HCT116 (cell line): Measurements from ENCODE around the gene PTGR3.

Experiments used
- ATF3 ChIP-seq: IDR thresholded peaks from 2 replicates; pipeline ENCODE4 v1.6.1; 2012
- EZH2 ChIP-seq: fragments of 200-600 bp; sonication (generic); IDR thresholded peaks from 2 replicates; pipeline ENCODE4 v1.6.1; 2017; ENCODE audit warnings: antibody characterized with exemption, mixed run types
- EZH2phosphoT487 ChIP-seq: fragments of 200-600 bp; IDR thresholded peaks from 2 replicates; pipeline ENCODE4 v1.6.1; 2018; ENCODE audit warnings: antibody characterized with exemption, borderline replicate concordance
- FOSL1 ChIP-seq: IDR thresholded peaks from 2 replicates; pipeline ENCODE4 v1.6.1; 2012; ENCODE audit warnings: low read depth
- JUND ChIP-seq: IDR thresholded peaks from 2 replicates; pipeline ENCODE4 v1.6.1; 2012
- POLR2A ChIP-seq: IDR thresholded peaks from 2 replicates; pipeline ENCODE4 v1.7.0; 2011; ENCODE audit warnings: borderline replicate concordance; ENCODE audit not compliant: insufficient read depth, insufficient read length; ENCODE audit errors: extremely low read depth
- RAD21 ChIP-seq: IDR thresholded peaks from 2 replicates; pipeline ENCODE4 v1.6.1; 2012; ENCODE audit warnings: low read depth, mild to moderate bottlenecking
- REST ChIP-seq: IDR thresholded peaks from 2 replicates; pipeline ENCODE4 v1.6.1; 2012; ENCODE audit warnings: low read depth
- SP1 ChIP-seq: IDR thresholded peaks from 2 replicates; pipeline ENCODE4 v1.6.1; 2012; ENCODE audit warnings: low read depth
- ZBTB33 ChIP-seq: IDR thresholded peaks from 2 replicates; pipeline ENCODE4 v1.6.1; 2011; ENCODE audit warnings: mild to moderate bottlenecking, low read length, moderate library complexity; ENCODE audit not compliant: insufficient replicate concordance; ENCODE audit errors: extremely low read depth
- ZNF274 ChIP-seq: fragments of 200-500 bp; sonication (Bioruptor generic); IDR thresholded peaks from 2 replicates; pipeline ENCODE4 v1.6.1; 2014; ENCODE audit warnings: mild to moderate bottlenecking, low read depth, low read length, inconsistent platforms
- TF ChIP-seq, protein P1 (sequence below), 3 experiments: fragments of 200-600 bp in 1 of 3; sonication (generic) in 1 of 3; IDR thresholded peaks in 2 of 3; conservative IDR thresholded peaks in 1 of 3; 2 replicates each; pipeline ENCODE4 v1.5.1; 2012 to 2017; ENCODE audit warnings: low read depth in 2 of 3, low read length in 2 of 3, antibody characterized with exemption in 1 of 3, borderline replicate concordance in 1 of 3, control low read depth in 1 of 3, mild to moderate bottlenecking in 1 of 3, mixed read lengths in 1 of 3, mixed run types in 1 of 3, moderate library complexity in 1 of 3; ENCODE audit not compliant: insufficient read depth in 1 of 3
- TF ChIP-seq, protein P2 (sequence below): IDR thresholded peaks from 2 replicates; pipeline ENCODE4 v1.6.1; 2012

GRCh38 chr18:75207310-75208154, 1.4 kb downstream of the PTGR3 start:
- TF ChIP-seq FOSL1 (no peak), EZH2 (no peak), JUND (no peak), SP1 (no peak), RAD21 (no peak), POLR2A (no peak), REST (no peak), ZNF274 (no peak), EZH2phosphoT487 (no peak), ZBTB33 (no peak), ATF3 (no peak)
- TF ChIP-seq, protein P1, sequence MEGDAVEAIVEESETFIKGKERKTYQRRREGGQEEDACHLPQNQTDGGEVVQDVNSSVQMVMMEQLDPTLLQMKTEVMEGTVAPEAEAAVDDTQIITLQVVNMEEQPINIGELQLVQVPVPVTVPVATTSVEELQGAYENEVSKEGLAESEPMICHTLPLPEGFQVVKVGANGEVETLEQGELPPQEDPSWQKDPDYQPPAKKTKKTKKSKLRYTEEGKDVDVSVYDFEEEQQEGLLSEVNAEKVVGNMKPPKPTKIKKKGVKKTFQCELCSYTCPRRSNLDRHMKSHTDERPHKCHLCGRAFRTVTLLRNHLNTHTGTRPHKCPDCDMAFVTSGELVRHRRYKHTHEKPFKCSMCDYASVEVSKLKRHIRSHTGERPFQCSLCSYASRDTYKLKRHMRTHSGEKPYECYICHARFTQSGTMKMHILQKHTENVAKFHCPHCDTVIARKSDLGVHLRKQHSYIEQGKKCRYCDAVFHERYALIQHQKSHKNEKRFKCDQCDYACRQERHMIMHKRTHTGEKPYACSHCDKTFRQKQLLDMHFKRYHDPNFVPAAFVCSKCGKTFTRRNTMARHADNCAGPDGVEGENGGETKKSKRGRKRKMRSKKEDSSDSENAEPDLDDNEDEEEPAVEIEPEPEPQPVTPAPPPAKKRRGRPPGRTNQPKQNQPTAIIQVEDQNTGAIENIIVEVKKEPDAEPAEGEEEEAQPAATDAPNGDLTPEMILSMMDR (IDR thresholded peaks at IDR 0.05 in 2 of 3, conservative IDR thresholded peaks at IDR 0.05 in 1 of 3; ENCODE audit: borderline replicate concordance in 1 of 3, insufficient read depth in 1 of 3, low read depth in 2 of 3, low read length in 2 of 3): no peak
- TF ChIP-seq, protein P2, sequence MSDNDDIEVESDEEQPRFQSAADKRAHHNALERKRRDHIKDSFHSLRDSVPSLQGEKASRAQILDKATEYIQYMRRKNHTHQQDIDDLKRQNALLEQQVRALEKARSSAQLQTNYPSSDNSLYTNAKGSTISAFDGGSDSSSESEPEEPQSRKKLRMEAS: no peak
